ENCODE data around the gene ABCA7.

The ABCA7 gene

GRCh38 chr19:1090731-1091543 is 51.0 kb downstream of the ABCA7 start:
- Histone ChIP-seq H3K4me3 (ENCODE audit: low read depth in 1 of 2, low read length in 2 of 2) (no peak overlapping the region), H3K36me3 (ENCODE audit: control insufficient read depth in 1 of 2, insufficient read depth in 2 of 2, low read length in 2 of 2) (peaks cover 5 to 51% of the 10 kb centered on the region in 2 donors), H3K9me3 (ENCODE audit: control insufficient read depth in 1 of 2, low read length in 2 of 2) (no peaks in the 10 kb centered on the region), H3K27me3 (ENCODE audit: low read depth, low read length) (no peaks in the 10 kb centered on the region), H3K4me1 (ENCODE audit: control insufficient read depth in 1 of 2, insufficient read depth in 2 of 2, low read length in 2 of 2) (peaks cover 0 to 27% of the 10 kb centered on the region in 2 donors), H3K27ac (ENCODE audit: low read length) (no peak overlapping the region)

- Histone ChIP-seq H3K27ac (ENCODE audit: low read length) (no peak overlapping the region), H3K27me3 (ENCODE audit: low read depth, low read length) (no peaks in the 10 kb centered on the region), H3K36me3 (ENCODE audit: control insufficient read depth in 1 of 2, insufficient read depth in 2 of 2, low read length in 2 of 2) (peaks cover 5 to 46% of the 10 kb centered on the region in 2 donors), H3K9me3 (ENCODE audit: control insufficient read depth in 1 of 2, low read length in 2 of 2) (no peaks in the 10 kb centered on the region), H3K4me1 (ENCODE audit: control insufficient read depth in 1 of 2, insufficient read depth in 2 of 2, low read length in 2 of 2) (peaks cover 0 to 28% of the 10 kb centered on the region in 2 donors), H3K4me3 (ENCODE audit: low read depth in 1 of 2, low read length in 2 of 2) (no peak overlapping the region)
Observed at GRCh38 chr19:1091544-1092175, 51.8 kb downstream of the ABCA7 start.

- Histone ChIP-seq H3K27ac (ENCODE audit: low read length) (no peak overlapping the region), H3K4me1 (ENCODE audit: control insufficient read depth in 1 of 2, insufficient read depth in 2 of 2, low read length in 2 of 2) (peaks cover 0 to 28% of the 10 kb centered on the region in 2 donors), H3K27me3 (ENCODE audit: low read depth, low read length) (no peaks in the 10 kb centered on the region), H3K9me3 (ENCODE audit: control insufficient read depth in 1 of 2, low read length in 2 of 2) (no peaks in the 10 kb centered on the region), H3K36me3 (ENCODE audit: control insufficient read depth in 1 of 2, insufficient read depth in 2 of 2, low read length in 2 of 2) (peaks cover 5 to 42% of the 10 kb centered on the region in 2 donors), H3K4me3 (ENCODE audit: low read depth in 1 of 2, low read length in 2 of 2) (peak overlapping the region; percentile 84 to 91)
Observed at GRCh38 chr19:1093330-1093729, 53.4 kb downstream of the ABCA7 start.

GRCh38 chr19:1093811-1094553 is 54.1 kb downstream of the ABCA7 start:
- Histone ChIP-seq H3K4me1 (ENCODE audit: control insufficient read depth in 1 of 2, insufficient read depth in 2 of 2, low read length in 2 of 2) (peaks cover 6 to 33% of the 10 kb centered on the region in 2 donors), H3K27ac (ENCODE audit: low read length) (no peak overlapping the region)

GRCh38 chr19:1094655-1094977 is 54.7 kb downstream of the ABCA7 start:
- Histone ChIP-seq H3K9me3 (ENCODE audit: control insufficient read depth in 1 of 2, low read length in 2 of 2) (no peaks in the 10 kb centered on the region), H3K27me3 (ENCODE audit: low read depth, low read length) (no peaks in the 10 kb centered on the region), H3K4me1 (ENCODE audit: control insufficient read depth in 1 of 2, insufficient read depth in 2 of 2, low read length in 2 of 2) (peaks cover 7 to 36% of the 10 kb centered on the region in 2 donors), H3K4me3 (ENCODE audit: low read depth in 1 of 2, low read length in 2 of 2) (peak overlapping the region; percentile 84 to 91), H3K27ac (ENCODE audit: low read length) (no peak overlapping the region), H3K36me3 (ENCODE audit: control insufficient read depth in 1 of 2, insufficient read depth in 2 of 2, low read length in 2 of 2) (peaks cover 5 to 30% of the 10 kb centered on the region in 2 donors)

More at GRCh38 chr19:1093811-1094553, 54.1 kb downstream of the ABCA7 start:
- peaks cover 5 to 36% of the 10 kb centered on the region in 2 donors for H3K36me3 ChIP-seq (ENCODE audit: control insufficient read depth in 1 of 2, insufficient read depth in 2 of 2, low read length in 2 of 2)
- peak overlapping the region; percentile 84 to 91 for H3K4me3 ChIP-seq (ENCODE audit: low read depth in 1 of 2, low read length in 2 of 2)
- H3K9me3 ChIP-seq (ENCODE audit: control insufficient read depth in 1 of 2, low read length in 2 of 2): no peaks in the 10 kb centered on the region
- no peaks in the 10 kb centered on the region for H3K27me3 ChIP-seq (ENCODE audit: low read depth, low read length)

GRCh38 chr19:1094978-1095701 is 55.2 kb downstream of the ABCA7 start, which contains the start of gene POLR2E:
TSS of gene POLR2E (minus strand) at chr19:1095375. CDS start at chr19:1095315, 60 bp downstream.
- Histone ChIP-seq H3K36me3 (ENCODE audit: control insufficient read depth in 1 of 2, insufficient read depth in 2 of 2, low read length in 2 of 2) (peaks cover 5 to 27% of the 10 kb centered on the region in 2 donors), H3K27me3 (ENCODE audit: low read depth, low read length) (no peaks in the 10 kb centered on the region), H3K27ac (ENCODE audit: low read length) (no peak within 1 kb of the TSS), H3K4me1 (ENCODE audit: control insufficient read depth in 1 of 2, insufficient read depth in 2 of 2, low read length in 2 of 2) (peaks cover 7 to 37% of the 10 kb centered on the region in 2 donors), H3K9me3 (ENCODE audit: control insufficient read depth in 1 of 2, low read length in 2 of 2) (no peaks in the 10 kb centered on the region), H3K4me3 (ENCODE audit: low read depth in 1 of 2, low read length in 2 of 2) (peak within 1 kb of the TSS; percentile 84 to 91)

- Histone ChIP-seq H3K9me3 (ENCODE audit: control insufficient read depth in 1 of 2, low read length in 2 of 2) (no peaks in the 10 kb centered on the region), H3K27ac (ENCODE audit: low read length) (no peak overlapping the region), H3K4me3 (ENCODE audit: low read depth in 1 of 2, low read length in 2 of 2) (no peak overlapping the region), H3K4me1 (ENCODE audit: control insufficient read depth in 1 of 2, insufficient read depth in 2 of 2, low read length in 2 of 2) (peaks cover 12 to 42% of the 10 kb centered on the region in 2 donors), H3K27me3 (ENCODE audit: low read depth, low read length) (no peaks in the 10 kb centered on the region), H3K36me3 (ENCODE audit: control insufficient read depth in 1 of 2, insufficient read depth in 2 of 2, low read length in 2 of 2) (peaks cover 0 to 12% of the 10 kb centered on the region in 2 donors)
Observed at GRCh38 chr19:1097810-1098176, 57.9 kb downstream of the ABCA7 start.

GRCh38 chr19:1098177-1099051 is 58.5 kb downstream of the ABCA7 start:
- Histone ChIP-seq H3K36me3 (ENCODE audit: control insufficient read depth in 1 of 2, insufficient read depth in 2 of 2, low read length in 2 of 2) (peaks cover 0 to 5% of the 10 kb centered on the region in 2 donors), H3K27me3 (ENCODE audit: low read depth, low read length) (no peaks in the 10 kb centered on the region), H3K4me3 (ENCODE audit: low read depth in 1 of 2, low read length in 2 of 2) (no peak overlapping the region), H3K9me3 (ENCODE audit: control insufficient read depth in 1 of 2, low read length in 2 of 2) (no peaks in the 10 kb centered on the region), H3K4me1 (ENCODE audit: control insufficient read depth in 1 of 2, insufficient read depth in 2 of 2, low read length in 2 of 2) (peaks cover 17 to 44% of the 10 kb centered on the region in 2 donors), H3K27ac (ENCODE audit: low read length) (peak overlapping the region; percentile 31)

- H3K27ac ChIP-seq (ENCODE audit: low read length): peak overlapping the region; percentile 90
- H3K36me3 ChIP-seq (ENCODE audit: control insufficient read depth in 1 of 2, insufficient read depth in 2 of 2, low read length in 2 of 2): peaks cover 0 to 6% of the 10 kb centered on the region in 2 donors
- H3K27me3 ChIP-seq (ENCODE audit: low read depth, low read length): no peaks in the 10 kb centered on the region
- peak overlapping the region in 1 of 2 donors; percentile 23 for H3K4me3 ChIP-seq (ENCODE audit: low read depth in 1 of 2, low read length in 2 of 2)
- peaks cover 18 to 41% of the 10 kb centered on the region in 2 donors for H3K4me1 ChIP-seq (ENCODE audit: control insufficient read depth in 1 of 2, insufficient read depth in 2 of 2, low read length in 2 of 2)
- H3K9me3 ChIP-seq (ENCODE audit: control insufficient read depth in 1 of 2, low read length in 2 of 2): no peaks in the 10 kb centered on the region
Observed at GRCh38 chr19:1101337-1101698, 61.4 kb downstream of the ABCA7 start.

GRCh38 chr19:1102407-1103131 is 62.7 kb downstream of the ABCA7 start:
- Histone ChIP-seq H3K27me3 (ENCODE audit: low read depth, low read length) (no peaks in the 10 kb centered on the region), H3K27ac (ENCODE audit: low read length) (peak overlapping the region; percentile 90), H3K9me3 (ENCODE audit: control insufficient read depth in 1 of 2, low read length in 2 of 2) (no peaks in the 10 kb centered on the region), H3K36me3 (ENCODE audit: control insufficient read depth in 1 of 2, insufficient read depth in 2 of 2, low read length in 2 of 2) (peaks cover 0 to 18% of the 10 kb centered on the region in 2 donors), H3K4me3 (ENCODE audit: low read depth in 1 of 2, low read length in 2 of 2) (no peak overlapping the region), H3K4me1 (ENCODE audit: control insufficient read depth in 1 of 2, insufficient read depth in 2 of 2, low read length in 2 of 2) (peaks cover 18 to 46% of the 10 kb centered on the region in 2 donors)
